ENCODE results near the gene ARHGAP19. TPM values are rescaled to one million over a fixed set of nuclear protein-coding genes. Genes with fewer than 3 reads are reported as not detected.

ARHGAP19 gene
- total RNA-seq, 5 donors from 2014 or later (not counting 1 experiment from before 2014, with no cell fraction given), result 11.0 to 18.9 (median 15.0) TPM

DNA sequence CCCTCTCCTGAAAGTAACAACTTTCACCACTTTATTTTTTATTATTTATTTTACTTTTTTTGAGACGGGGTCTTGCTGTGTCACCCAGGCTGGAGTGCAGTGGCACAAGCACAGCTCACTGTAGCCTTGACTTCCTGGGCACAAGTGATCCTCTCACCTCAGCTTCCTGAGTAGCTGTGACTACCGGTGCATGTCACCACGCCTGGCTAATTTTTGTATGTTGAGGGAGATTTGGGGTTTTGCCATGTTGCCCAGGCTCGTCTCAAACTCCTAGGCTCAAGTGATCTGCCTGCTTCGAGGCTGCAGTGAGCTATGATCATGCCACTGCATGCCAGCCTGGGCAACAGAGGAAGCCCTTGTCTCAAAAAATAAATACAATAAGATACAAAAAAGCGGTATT, 91.8 kb downstream of the ARHGAP19 start:
- CTCF ChIA-PET, result interaction anchor here (0.5 to 1.6 kb wide), 5 partner anchors 9 to 1546 kb away, joined by 3 to 6 read pairs (median 3); no protein-coding TSS in a partner anchor
- H3K27ac Mint-ChIP-seq, result no peak overlapping the region
- no peak for DNase-seq
- H3K4me1 Mint-ChIP-seq, result peaks cover 7 to 9% (median 9%) of the 10 kb centered on the region in 3 donors
- Histone ChIP-seq H3K27me3 (replicated peaks in 1 of 2; ENCODE audit: control insufficient read depth in 2 of 2, extremely low read depth in 1 of 2, insufficient read depth in 2 of 2, low read length in 1 of 2) (peaks cover 0 to 14% of the 10 kb centered on the region in 2 experiments), H3K4me3 (ENCODE audit: control insufficient read depth in 1 of 2, extremely low read depth in 1 of 2, low read length in 1 of 2) (no peak overlapping the region), H3K27ac (ENCODE audit: low read length) (no peak overlapping the region), H3K4me1 (ENCODE audit: control insufficient read depth in 1 of 2, extremely low read depth in 1 of 2, insufficient read depth in 2 of 2, low read length in 2 of 2) (peaks cover 0 to 12% of the 10 kb centered on the region in 2 experiments), H3K9me3 (no peaks in the 10 kb centered on the region), H3K36me3 (ENCODE audit: control insufficient read depth in 2 of 2, extremely low read depth in 1 of 2, insufficient read depth in 1 of 2, low read length in 1 of 2) (no peaks in the 10 kb centered on the region)
- 14% methylated on average over 3 of the region's 6 CpGs for WGBS (ENCODE audit: insufficient coverage)
- H3K4me3 Mint-ChIP-seq, result no peak overlapping the region
- POLR2A ChIA-PET, result no interaction called here
- H3K9me3 Mint-ChIP-seq, result no peaks in the 10 kb centered on the region
- no peak for ATAC-seq (replicated peaks in 1 of 4)
- H3K27me3 Mint-ChIP-seq, result peaks cover 4 to 11% of the 10 kb centered on the region in 2 donors
- no peaks in the 10 kb centered on the region for H3K36me3 Mint-ChIP-seq

GRCh38 chr10:97199152-97199551, 93.3 kb downstream of the ARHGAP19 start:
- no peak overlapping the region for H3K4me3 Mint-ChIP-seq
- Histone ChIP-seq H3K4me3 (ENCODE audit: control insufficient read depth in 1 of 2, extremely low read depth in 1 of 2, low read length in 1 of 2) (no peak overlapping the region), H3K36me3 (ENCODE audit: control insufficient read depth in 2 of 2, extremely low read depth in 1 of 2, insufficient read depth in 1 of 2, low read length in 1 of 2) (no peaks in the 10 kb centered on the region), H3K9me3 (no peaks in the 10 kb centered on the region), H3K27ac (ENCODE audit: low read length) (no peak overlapping the region), H3K27me3 (replicated peaks in 1 of 2; ENCODE audit: control insufficient read depth in 2 of 2, extremely low read depth in 1 of 2, insufficient read depth in 2 of 2, low read length in 1 of 2) (peaks cover 0 to 14% of the 10 kb centered on the region in 2 experiments), H3K4me1 (ENCODE audit: control insufficient read depth in 1 of 2, extremely low read depth in 1 of 2, insufficient read depth in 2 of 2, low read length in 2 of 2) (peaks cover 0 to 14% of the 10 kb centered on the region in 2 experiments)
- 19% methylated on average over 3 of the region's 3 CpGs for WGBS (ENCODE audit: insufficient coverage)
- CTCF ChIA-PET, result interaction anchor here (1.0 to 4.1 kb wide), 4 partner anchors 10 to 126 kb away, joined by 3 to 45 read pairs (median 15); no protein-coding TSS in a partner anchor
- no peak for ATAC-seq (replicated peaks in 1 of 4)
- peaks cover 7 to 11% (median 11%) of the 10 kb centered on the region in 3 donors for H3K4me1 Mint-ChIP-seq
- POLR2A ChIA-PET, result no interaction called here
- no peaks in the 10 kb centered on the region for H3K36me3 Mint-ChIP-seq
- peaks cover 4 to 18% of the 10 kb centered on the region in 2 donors for H3K27me3 Mint-ChIP-seq
- DNase-seq, result no peak
- H3K27ac Mint-ChIP-seq, result no peak overlapping the region
- H3K9me3 Mint-ChIP-seq, result no peaks in the 10 kb centered on the region

DNA sequence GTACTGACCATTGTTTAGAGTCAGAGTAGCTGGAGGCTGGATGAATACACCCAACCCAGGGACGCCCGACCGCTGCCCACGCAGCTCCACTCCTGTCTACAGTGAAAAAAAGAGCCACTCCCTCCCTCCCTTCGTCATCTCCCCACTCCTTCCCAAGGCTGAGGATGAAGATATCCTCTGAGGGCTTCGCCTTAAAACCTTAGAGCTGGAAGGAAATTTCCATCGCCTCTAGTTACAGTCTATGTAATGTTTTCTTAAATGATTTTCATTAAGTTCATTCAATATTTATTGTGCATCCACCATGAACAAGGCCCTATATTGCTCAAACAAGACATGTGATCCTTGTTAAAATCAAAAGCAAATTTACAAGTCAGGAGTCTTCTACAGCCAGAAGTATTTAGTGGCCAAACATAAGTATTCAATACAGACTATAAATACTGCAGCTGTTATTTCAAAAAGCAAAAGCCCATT, 95.4 kb downstream of the ARHGAP19 start:
- peaks cover 7 to 11% (median 11%) of the 10 kb centered on the region in 3 donors for H3K4me1 Mint-ChIP-seq
- no peak overlapping the region for H3K27ac Mint-ChIP-seq
- Histone ChIP-seq H3K4me3 (ENCODE audit: control insufficient read depth in 1 of 2, extremely low read depth in 1 of 2, low read length in 1 of 2) (no peak overlapping the region), H3K9me3 (no peaks in the 10 kb centered on the region), H3K27ac (ENCODE audit: low read length) (no peak overlapping the region), H3K36me3 (ENCODE audit: control insufficient read depth in 2 of 2, extremely low read depth in 1 of 2, insufficient read depth in 1 of 2, low read length in 1 of 2) (no peaks in the 10 kb centered on the region), H3K27me3 (replicated peaks in 1 of 2; ENCODE audit: control insufficient read depth in 2 of 2, extremely low read depth in 1 of 2, insufficient read depth in 2 of 2, low read length in 1 of 2) (peaks cover 4 to 23% of the 10 kb centered on the region in 2 experiments), H3K4me1 (ENCODE audit: control insufficient read depth in 1 of 2, extremely low read depth in 1 of 2, insufficient read depth in 2 of 2, low read length in 2 of 2) (peaks cover 0 to 14% of the 10 kb centered on the region in 2 experiments)
- H3K9me3 Mint-ChIP-seq, result no peaks in the 10 kb centered on the region
- DNase-seq, result no peak
- H3K27me3 Mint-ChIP-seq, result peaks cover 14 to 33% of the 10 kb centered on the region in 2 donors
- H3K36me3 Mint-ChIP-seq, result no peaks in the 10 kb centered on the region
- ChIA-PET CTCF (interaction anchor here (0.6 to 4.1 kb wide), 13 partner anchors 9 to 414 kb away, joined by 3 to 45 read pairs (median 5); no protein-coding TSS in a partner anchor), POLR2A (interaction anchor here (0.6 kb wide), 2 partner anchors 115 to 342 kb away, joined by 3 to 4 read pairs; no protein-coding TSS in a partner anchor)
- peak overlapping the region; percentile 4 to 82 (median 74) for H3K4me3 Mint-ChIP-seq
- WGBS (ENCODE audit: insufficient coverage), result no CpG with 5 or more reads among the region's 7 CpGs
- no peak for ATAC-seq (replicated peaks in 1 of 4)

- H3K9me3 ChIP-seq, result no peaks in the 10 kb centered on the region
- peak; percentile 85 to 90 (median 88) for ATAC-seq (replicated peaks in 1 of 4)
- peak overlapping the region; percentile 65 to 84 for H3K4me3 ChIP-seq (ENCODE audit: control insufficient read depth in 1 of 2, extremely low read depth in 1 of 2, low read length in 1 of 2)
- H3K27ac ChIP-seq (ENCODE audit: low read length), result peak overlapping the region; percentile 1
- H3K4me1 ChIP-seq (ENCODE audit: control insufficient read depth in 1 of 2, extremely low read depth in 1 of 2, insufficient read depth in 2 of 2, low read length in 2 of 2), result peaks cover 0 to 14% of the 10 kb centered on the region in 2 experiments
- peak; percentile 35 to 79 (median 52) for DNase-seq
- no peaks in the 10 kb centered on the region for H3K36me3 ChIP-seq (ENCODE audit: control insufficient read depth in 2 of 2, extremely low read depth in 1 of 2, insufficient read depth in 1 of 2, low read length in 1 of 2)
- POLR2A ChIA-PET, result interaction anchor here (0.6 kb wide), 2 partner anchors 114 to 342 kb away, joined by 3 to 4 read pairs; no protein-coding TSS in a partner anchor
- peaks cover 14 to 35% of the 10 kb centered on the region in 2 donors for H3K27me3 Mint-ChIP-seq
- WGBS (ENCODE audit: insufficient coverage), result 9% methylated on average over 23 of the region's 56 CpGs
- H3K4me1 Mint-ChIP-seq, result peaks cover 7 to 11% (median 11%) of the 10 kb centered on the region in 3 donors
- H3K4me3 Mint-ChIP-seq, result peak overlapping the region; percentile 74 to 82 (median 78)
- no peaks in the 10 kb centered on the region for H3K9me3 Mint-ChIP-seq
- no peaks in the 10 kb centered on the region for H3K36me3 Mint-ChIP-seq
- peaks cover 6 to 27% of the 10 kb centered on the region in 2 experiments for H3K27me3 ChIP-seq (replicated peaks in 1 of 2; ENCODE audit: control insufficient read depth in 2 of 2, extremely low read depth in 1 of 2, insufficient read depth in 2 of 2, low read length in 1 of 2)
- H3K27ac Mint-ChIP-seq, result no peak overlapping the region
- CTCF ChIA-PET, result interaction anchor here (0.6 to 4.1 kb wide), 14 partner anchors 10 to 578 kb away, joined by 3 to 45 read pairs (median 4); no protein-coding TSS in a partner anchor
These were observed 96.0 kb downstream of the ARHGAP19 start for GRCh38 chr10:97196223-97197029.

DNA sequence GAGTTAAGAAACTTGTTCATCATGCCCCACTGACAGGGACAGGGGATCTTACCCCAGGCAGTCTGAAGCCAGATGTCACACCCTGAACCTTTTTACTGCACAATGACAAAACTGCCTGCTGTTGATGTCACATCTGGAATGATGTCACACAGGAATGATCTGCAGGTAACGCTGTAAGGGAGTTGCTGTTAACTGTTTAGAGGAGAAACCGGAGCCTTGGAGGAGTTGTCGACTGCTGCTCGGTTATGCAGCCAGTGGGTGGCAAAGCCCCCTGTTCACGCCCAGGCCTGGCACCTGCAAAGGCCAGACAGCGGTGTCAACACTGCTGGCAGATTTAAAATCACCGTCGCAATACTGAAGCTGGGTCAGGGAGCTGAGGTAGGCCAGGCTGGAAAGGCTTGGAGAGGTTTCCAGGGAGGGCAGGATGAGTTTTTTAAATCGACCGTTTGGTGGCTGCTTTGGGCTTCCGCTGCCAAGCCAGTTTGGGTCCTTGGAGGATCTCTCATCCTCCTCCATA, 96.7 kb downstream of the ARHGAP19 start:
- no peaks in the 10 kb centered on the region for H3K9me3 Mint-ChIP-seq

DNA sequence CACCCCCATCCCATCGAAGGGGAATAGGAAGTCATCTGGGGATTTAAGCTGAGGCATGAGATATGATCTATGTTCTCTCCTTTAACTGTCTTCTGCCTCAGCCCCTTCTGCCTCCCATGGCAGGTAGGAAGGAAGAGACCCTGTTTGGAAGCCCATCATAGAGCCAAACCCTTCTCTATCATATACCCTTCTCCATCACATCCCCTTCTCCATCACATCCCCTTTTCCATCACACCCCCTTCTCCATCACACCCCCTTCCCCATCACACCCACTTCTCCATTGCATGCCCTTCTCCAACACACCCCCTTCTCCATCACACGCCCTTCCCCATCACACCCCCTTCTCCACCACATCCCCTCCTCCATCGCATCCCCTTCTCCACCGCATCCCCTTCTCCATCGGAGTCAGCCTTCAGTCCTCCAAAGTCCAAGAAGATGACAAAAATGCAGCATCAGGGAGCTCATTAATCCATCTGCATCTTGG, 99.4 kb downstream of the ARHGAP19 start:
- H3K27me3 ChIP-seq (replicated peaks in 1 of 2; ENCODE audit: control insufficient read depth in 2 of 2, extremely low read depth in 1 of 2, insufficient read depth in 2 of 2, low read length in 1 of 2), result peaks cover 6 to 36% of the 10 kb centered on the region in 2 experiments
- H3K4me1 Mint-ChIP-seq, result peaks cover 7% of the 10 kb centered on the region in 3 donors
- CTCF ChIA-PET, result interaction anchor here in 1 of 2 donors (2.3 kb wide), 1 partner anchor 17 kb away, joined by 7 read pairs; no protein-coding TSS in a partner anchor
- POLR2A ChIA-PET, result no interaction called here
- no peaks in the 10 kb centered on the region for H3K9me3 ChIP-seq
- peaks cover 26 to 53% of the 10 kb centered on the region in 2 donors for H3K27me3 Mint-ChIP-seq
- ATAC-seq (replicated peaks in 1 of 4), result no peak
- peaks cover 0 to 14% of the 10 kb centered on the region in 2 experiments for H3K4me1 ChIP-seq (ENCODE audit: control insufficient read depth in 1 of 2, extremely low read depth in 1 of 2, insufficient read depth in 2 of 2, low read length in 2 of 2)
- H3K27ac ChIP-seq (ENCODE audit: low read length), result no peak overlapping the region
- no peaks in the 10 kb centered on the region for H3K36me3 Mint-ChIP-seq
- no peak for DNase-seq
- no peaks in the 10 kb centered on the region for H3K36me3 ChIP-seq (ENCODE audit: control insufficient read depth in 2 of 2, extremely low read depth in 1 of 2, insufficient read depth in 1 of 2, low read length in 1 of 2)
- WGBS (ENCODE audit: insufficient coverage), result 91% methylated on average over 4 of the region's 5 CpGs
- no peaks in the 10 kb centered on the region for H3K9me3 Mint-ChIP-seq
- no peak overlapping the region for H3K4me3 Mint-ChIP-seq
- no peak overlapping the region for H3K4me3 ChIP-seq (ENCODE audit: control insufficient read depth in 1 of 2, extremely low read depth in 1 of 2, low read length in 1 of 2)
- H3K27ac Mint-ChIP-seq, result no peak overlapping the region

More for the DNA sequence above, 96.7 kb downstream of the ARHGAP19 start:
- CTCF ChIA-PET, result interaction anchor here (0.6 to 4.1 kb wide), 9 partner anchors 9 to 577 kb away, joined by 3 to 45 read pairs (median 3); no protein-coding TSS in a partner anchor
- H3K4me1 ChIP-seq (ENCODE audit: control insufficient read depth in 1 of 2, extremely low read depth in 1 of 2, insufficient read depth in 2 of 2, low read length in 2 of 2), result peaks cover 0 to 14% of the 10 kb centered on the region in 2 experiments
- Mint-ChIP-seq H3K27me3 (peaks cover 17 to 39% of the 10 kb centered on the region in 2 donors), H3K27ac (peak overlapping the region in 1 of 2 donors; percentile 34), H3K4me1 (peaks cover 7 to 10% (median 7%) of the 10 kb centered on the region in 3 donors), H3K4me3 (peak overlapping the region; percentile 74 to 82 (median 78)), H3K36me3 (no peaks in the 10 kb centered on the region)
- H3K4me3 ChIP-seq (ENCODE audit: control insufficient read depth in 1 of 2, extremely low read depth in 1 of 2, low read length in 1 of 2), result peak overlapping the region; percentile 65 to 84
- no peaks in the 10 kb centered on the region for H3K9me3 ChIP-seq
- H3K27ac ChIP-seq (ENCODE audit: low read length), result no peak overlapping the region
- peak in 1 of 35 experiments; percentile 17 for DNase-seq
- POLR2A ChIA-PET, result no interaction called here
- peaks cover 6 to 29% of the 10 kb centered on the region in 2 experiments for H3K27me3 ChIP-seq (replicated peaks in 1 of 2; ENCODE audit: control insufficient read depth in 2 of 2, extremely low read depth in 1 of 2, insufficient read depth in 2 of 2, low read length in 1 of 2)
- no peak for ATAC-seq (replicated peaks in 1 of 4)
- H3K36me3 ChIP-seq (ENCODE audit: control insufficient read depth in 2 of 2, extremely low read depth in 1 of 2, insufficient read depth in 1 of 2, low read length in 1 of 2), result no peaks in the 10 kb centered on the region
- WGBS (ENCODE audit: insufficient coverage), result 45% methylated on average over 8 of the region's 11 CpGs
